ENCODE measurements around the gene HERPUD1.

The HERPUD1 gene

GRCh38 chr16:56941856-56942331, 10.0 kb downstream of the HERPUD1 start:
- no peak for DNase-seq
- TF ChIP-seq CTCF (IDR thresholded peaks at IDR 0.05; ENCODE audit: low read depth, low read length): no peak
- Histone ChIP-seq H3K4me3 (ENCODE audit: low read depth, low read length) (no peak overlapping the region), H3K9me3 (ENCODE audit: severe bottlenecking) (no peaks in the 10 kb centered on the region), H3K36me3 (peaks cover 86% of the 10 kb centered on the region), H3K27me3 (ENCODE audit: insufficient read depth, low read depth, severe bottlenecking) (no peaks in the 10 kb centered on the region), H3K27ac (no peak overlapping the region)

GRCh38 chr16:56943761-56944375, 11.9 kb downstream of the HERPUD1 start:
- DNase-seq: no peak
- Histone ChIP-seq H3K27me3 (ENCODE audit: insufficient read depth, low read depth, severe bottlenecking) (no peaks in the 10 kb centered on the region), H3K9me3 (ENCODE audit: severe bottlenecking) (no peaks in the 10 kb centered on the region), H3K36me3 (peaks cover 66% of the 10 kb centered on the region), H3K4me3 (ENCODE audit: low read depth, low read length) (no peak overlapping the region), H3K27ac (no peak overlapping the region)
- no peak for TF ChIP-seq CTCF (IDR thresholded peaks at IDR 0.05; ENCODE audit: low read depth, low read length)

GRCh38 chr16:56944954-56945839, 13.3 kb downstream of the HERPUD1 start:
- TF ChIP-seq CTCF (IDR thresholded peaks at IDR 0.05; ENCODE audit: low read depth, low read length): no peak
- Histone ChIP-seq H3K4me3 (ENCODE audit: low read depth, low read length) (no peak overlapping the region), H3K27ac (no peak overlapping the region), H3K27me3 (ENCODE audit: insufficient read depth, low read depth, severe bottlenecking) (no peaks in the 10 kb centered on the region), H3K36me3 (peaks cover 53% of the 10 kb centered on the region), H3K9me3 (ENCODE audit: severe bottlenecking) (no peaks in the 10 kb centered on the region)
- no peak for DNase-seq

GRCh38 chr16:56945847-56946527, 14.0 kb downstream of the HERPUD1 start:
- no peak for DNase-seq
- H3K27ac ChIP-seq: no peak overlapping the region
- no peaks in the 10 kb centered on the region for H3K9me3 ChIP-seq (ENCODE audit: severe bottlenecking)
- H3K27me3 ChIP-seq (ENCODE audit: insufficient read depth, low read depth, severe bottlenecking): no peaks in the 10 kb centered on the region
- H3K36me3 ChIP-seq: peaks cover 45% of the 10 kb centered on the region
- no peak overlapping the region for H3K4me3 ChIP-seq (ENCODE audit: low read depth, low read length)
- TF ChIP-seq CTCF (IDR thresholded peaks at IDR 0.05; ENCODE audit: low read depth, low read length): no peak

GRCh38 chr16:56946767-56947603, 15.0 kb downstream of the HERPUD1 start:
- no peak overlapping the region for H3K27ac ChIP-seq
- no peak for TF ChIP-seq CTCF (IDR thresholded peaks at IDR 0.05; ENCODE audit: low read depth, low read length)
- H3K36me3 ChIP-seq: peaks cover 35% of the 10 kb centered on the region
- H3K9me3 ChIP-seq (ENCODE audit: severe bottlenecking): no peaks in the 10 kb centered on the region
- no peak overlapping the region for H3K4me3 ChIP-seq (ENCODE audit: low read depth, low read length)
- no peaks in the 10 kb centered on the region for H3K27me3 ChIP-seq (ENCODE audit: insufficient read depth, low read depth, severe bottlenecking)
- DNase-seq: no peak

Data from WERI-Rb-1 (cell line).